SU-DHL-6 (cell line): Measurements from ENCODE around the gene CRCP.
"Not testable (repeated sequence)": the region's sequence is repeated elsewhere in the genome, so short reads cannot be mapped to it uniquely, and the experiment has no call there.

Experiments used
- EZH2phosphoT487 ChIP-seq: fragments of 200-600 bp; sonication (generic), shearing (Covaris generic); conservative IDR thresholded peaks from 2 replicates; pipeline ENCODE4 v1.6.1; 2018; ENCODE audit warnings: mild to moderate bottlenecking, antibody characterized with exemption, low read length, moderate library complexity, mixed read lengths
- TF ChIP-seq, protein P1 (sequence below): fragments of 200-600 bp; sonication (generic); IDR thresholded peaks from one replicate; pipeline ENCODE4 v1.5.1; 2017; ENCODE audit warnings: antibody characterized with exemption, mild to moderate bottlenecking, low read length, moderate library complexity; ENCODE audit not compliant: insufficient read depth, poor library complexity, severe bottlenecking

DNA sequence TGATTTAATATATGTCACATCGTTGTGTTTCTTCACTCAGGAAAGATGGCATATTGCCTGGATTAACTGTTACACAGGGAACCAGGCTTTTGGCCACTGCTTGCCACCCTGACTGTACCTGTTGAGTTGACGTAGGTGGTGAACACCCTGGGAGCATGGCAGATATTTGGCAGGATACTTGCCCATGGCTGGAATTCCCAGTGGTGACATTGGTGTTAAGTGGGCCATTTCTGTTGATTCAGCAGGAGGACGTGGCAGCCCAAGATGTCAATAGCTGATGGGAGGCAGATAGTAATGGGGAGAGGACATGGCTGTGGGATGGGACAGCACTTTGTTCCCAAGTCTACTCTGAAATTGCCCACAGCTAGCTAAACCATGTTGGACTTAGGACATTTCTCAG is 12.5 kb downstream of the CRCP start:
- TF ChIP-seq, protein P1, sequence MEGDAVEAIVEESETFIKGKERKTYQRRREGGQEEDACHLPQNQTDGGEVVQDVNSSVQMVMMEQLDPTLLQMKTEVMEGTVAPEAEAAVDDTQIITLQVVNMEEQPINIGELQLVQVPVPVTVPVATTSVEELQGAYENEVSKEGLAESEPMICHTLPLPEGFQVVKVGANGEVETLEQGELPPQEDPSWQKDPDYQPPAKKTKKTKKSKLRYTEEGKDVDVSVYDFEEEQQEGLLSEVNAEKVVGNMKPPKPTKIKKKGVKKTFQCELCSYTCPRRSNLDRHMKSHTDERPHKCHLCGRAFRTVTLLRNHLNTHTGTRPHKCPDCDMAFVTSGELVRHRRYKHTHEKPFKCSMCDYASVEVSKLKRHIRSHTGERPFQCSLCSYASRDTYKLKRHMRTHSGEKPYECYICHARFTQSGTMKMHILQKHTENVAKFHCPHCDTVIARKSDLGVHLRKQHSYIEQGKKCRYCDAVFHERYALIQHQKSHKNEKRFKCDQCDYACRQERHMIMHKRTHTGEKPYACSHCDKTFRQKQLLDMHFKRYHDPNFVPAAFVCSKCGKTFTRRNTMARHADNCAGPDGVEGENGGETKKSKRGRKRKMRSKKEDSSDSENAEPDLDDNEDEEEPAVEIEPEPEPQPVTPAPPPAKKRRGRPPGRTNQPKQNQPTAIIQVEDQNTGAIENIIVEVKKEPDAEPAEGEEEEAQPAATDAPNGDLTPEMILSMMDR = not testable (repeated sequence)
- not testable (repeated sequence) for TF ChIP-seq EZH2phosphoT487
